ENCODE data around the gene SERPINA3.

The SERPINA3 gene

GRCh38 chr14:94613720-94614644, 1.8 kb downstream of the SERPINA3 start:
- no peak for DNase-seq (ENCODE audit: low spot score)

DNA sequence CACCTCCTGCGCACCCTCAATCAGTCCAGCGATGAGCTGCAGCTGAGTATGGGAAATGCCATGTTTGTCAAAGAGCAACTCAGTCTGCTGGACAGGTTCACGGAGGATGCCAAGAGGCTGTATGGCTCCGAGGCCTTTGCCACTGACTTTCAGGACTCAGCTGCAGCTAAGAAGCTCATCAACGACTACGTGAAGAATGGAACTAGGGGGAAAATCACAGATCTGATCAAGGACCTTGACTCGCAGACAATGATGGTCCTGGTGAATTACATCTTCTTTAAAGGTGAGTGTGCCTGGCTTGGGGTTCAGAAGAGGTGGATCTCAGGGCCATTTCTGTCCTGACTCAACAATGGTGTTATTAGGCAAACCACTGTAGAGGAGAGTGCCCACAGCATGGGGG, 2.6 kb downstream of the SERPINA3 start:
- no peak for DNase-seq (ENCODE audit: low spot score)

- no peak for DNase-seq (ENCODE audit: low spot score)
These were observed 3.1 kb downstream of the SERPINA3 start for GRCh38 chr14:94615254-94615653.

GRCh38 chr14:94615823-94616570, 3.8 kb downstream of the SERPINA3 start:
- DNase-seq (ENCODE audit: low spot score) = no peak

GRCh38 chr14:94617366-94617941, 5.3 kb downstream of the SERPINA3 start:
- no peak for DNase-seq (ENCODE audit: low spot score)

GRCh38 chr14:94617988-94618822, 6.0 kb downstream of the SERPINA3 start:
- no peak for DNase-seq (ENCODE audit: low spot score)

DNA sequence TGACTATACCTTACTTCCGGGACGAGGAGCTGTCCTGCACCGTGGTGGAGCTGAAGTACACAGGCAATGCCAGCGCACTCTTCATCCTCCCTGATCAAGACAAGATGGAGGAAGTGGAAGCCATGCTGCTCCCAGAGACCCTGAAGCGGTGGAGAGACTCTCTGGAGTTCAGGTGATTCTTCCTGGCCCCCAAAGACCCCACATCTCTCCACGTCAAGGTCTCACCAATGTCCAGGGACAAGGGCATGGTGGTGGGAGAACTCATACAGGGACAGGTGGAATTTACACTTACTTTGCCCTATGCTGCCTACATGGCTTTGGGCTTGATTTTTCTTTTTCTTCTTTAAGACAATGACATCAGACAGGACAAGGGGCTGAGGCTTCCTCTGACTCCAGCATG, 7.1 kb downstream of the SERPINA3 start:
- no peak for DNase-seq (ENCODE audit: low spot score)

- no peak for DNase-seq (ENCODE audit: low spot score)
These were observed 8.4 kb downstream of the SERPINA3 start for GRCh38 chr14:94620597-94620996.

- no peak for DNase-seq (ENCODE audit: low spot score)
These were observed 9.4 kb downstream of the SERPINA3 start for GRCh38 chr14:94621358-94622134.

- no peak for DNase-seq (ENCODE audit: low spot score)
These were observed 10.6 kb downstream of the SERPINA3 start for GRCh38 chr14:94622653-94623421.

DNA sequence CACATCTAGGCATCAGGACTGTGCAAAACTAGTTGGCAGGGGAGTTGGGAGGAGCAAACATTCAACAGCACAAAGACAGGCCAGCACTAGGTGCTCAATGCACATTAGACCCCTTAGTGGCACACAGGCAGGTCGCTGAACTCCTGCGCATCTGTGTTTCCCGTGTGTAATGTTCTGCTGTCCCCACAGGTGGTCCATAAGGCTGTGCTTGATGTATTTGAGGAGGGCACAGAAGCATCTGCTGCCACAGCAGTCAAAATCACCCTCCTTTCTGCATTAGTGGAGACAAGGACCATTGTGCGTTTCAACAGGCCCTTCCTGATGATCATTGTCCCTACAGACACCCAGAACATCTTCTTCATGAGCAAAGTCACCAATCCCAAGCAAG, 11.2 kb downstream of the SERPINA3 start:
- no peak for DNase-seq (ENCODE audit: low spot score)

DNA sequence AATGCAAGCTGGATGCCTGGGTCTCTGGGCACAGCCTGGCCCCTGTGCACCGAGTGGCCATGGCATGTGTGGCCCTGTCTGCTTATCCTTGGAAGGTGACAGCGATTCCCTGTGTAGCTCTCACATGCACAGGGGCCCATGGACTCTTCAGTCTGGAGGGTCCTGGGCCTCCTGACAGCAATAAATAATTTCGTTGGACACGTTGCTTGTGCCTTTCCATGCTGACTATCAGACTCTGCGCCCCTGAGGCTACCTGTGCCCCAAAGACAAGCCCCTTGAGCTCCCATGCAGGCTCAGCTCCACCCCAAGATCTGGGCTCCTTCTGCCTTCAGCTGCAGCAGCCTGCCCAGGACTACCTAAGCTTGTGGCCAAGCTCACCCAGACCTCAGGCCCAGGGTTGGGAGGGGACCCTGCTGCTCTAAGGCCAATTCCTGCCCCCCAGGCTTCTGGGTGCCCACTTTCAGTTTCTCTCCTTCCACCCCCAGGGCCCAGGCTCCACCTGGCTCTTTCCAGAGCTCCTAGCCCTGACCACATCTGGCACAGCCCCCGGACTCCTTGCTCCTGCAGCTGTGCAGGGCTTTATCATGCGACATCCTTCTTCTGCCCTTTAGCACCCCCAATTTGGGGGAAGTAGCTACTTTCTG, 11.8 kb downstream of the SERPINA3 start:
- no peak for DNase-seq (ENCODE audit: low spot score)

DNA sequence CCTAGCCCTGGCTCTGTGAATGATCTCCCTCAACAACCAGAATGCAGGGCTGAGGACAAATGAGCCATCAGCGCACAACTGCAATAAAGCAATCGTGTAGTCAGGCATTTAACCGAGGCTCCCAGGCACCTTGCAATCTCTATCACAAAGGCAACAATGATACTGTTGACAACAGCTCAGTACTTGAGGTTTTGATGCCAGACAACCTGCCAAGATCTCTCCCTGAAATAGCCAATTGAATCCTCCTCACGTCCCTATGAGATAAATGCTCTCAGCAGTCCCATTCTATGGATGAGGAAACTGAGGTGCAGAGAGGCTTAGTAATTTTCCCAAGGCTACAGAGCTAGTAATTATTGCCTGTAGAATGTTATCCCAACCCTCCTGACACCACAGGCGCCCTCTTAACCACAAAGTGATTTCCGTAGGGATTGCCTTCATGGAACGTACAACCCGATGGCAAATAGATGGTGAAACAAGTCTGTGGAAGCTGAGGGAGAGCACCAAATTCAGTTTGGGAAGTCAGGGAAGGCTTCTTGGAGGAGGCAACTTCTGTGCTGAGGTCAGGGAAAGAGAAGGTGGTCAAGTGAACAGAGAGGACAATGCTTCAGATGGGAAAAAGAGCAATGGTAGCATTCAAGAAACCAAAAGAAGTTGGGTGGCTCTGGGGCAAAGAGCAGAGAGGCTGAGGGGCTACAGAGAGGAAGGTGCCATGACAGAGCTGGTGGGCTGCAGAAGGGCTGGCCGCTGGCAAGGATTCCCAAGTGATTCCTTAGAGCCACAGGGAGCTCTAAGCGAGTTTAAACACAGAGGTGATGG, 12.6 kb downstream of the SERPINA3 start:
- no peak for DNase-seq (ENCODE audit: low spot score)

DNA sequence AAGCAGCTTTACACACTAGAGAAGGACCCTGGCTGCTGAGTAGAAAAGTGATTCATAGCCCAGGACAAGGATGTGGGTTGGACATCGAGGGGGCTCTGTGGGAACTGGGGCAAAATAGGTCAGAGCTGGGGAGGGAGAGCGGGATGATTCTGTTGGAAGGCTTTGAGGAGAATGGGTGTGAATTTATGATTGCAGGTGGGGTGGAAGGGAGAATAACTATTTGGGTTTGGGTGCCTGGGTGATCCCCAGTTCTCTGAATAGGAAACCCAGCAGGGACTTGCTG, 13.1 kb downstream of the SERPINA3 start:
- no peak for DNase-seq (ENCODE audit: low spot score)

- DNase-seq (ENCODE audit: low spot score) = no peak
These were observed 16.4 kb downstream of the SERPINA3 start for GRCh38 chr14:94628578-94628977.

- DNase-seq (ENCODE audit: low spot score) = no peak
These were observed 18.2 kb downstream of the SERPINA3 start for GRCh38 chr14:94630396-94630795.

DNA sequence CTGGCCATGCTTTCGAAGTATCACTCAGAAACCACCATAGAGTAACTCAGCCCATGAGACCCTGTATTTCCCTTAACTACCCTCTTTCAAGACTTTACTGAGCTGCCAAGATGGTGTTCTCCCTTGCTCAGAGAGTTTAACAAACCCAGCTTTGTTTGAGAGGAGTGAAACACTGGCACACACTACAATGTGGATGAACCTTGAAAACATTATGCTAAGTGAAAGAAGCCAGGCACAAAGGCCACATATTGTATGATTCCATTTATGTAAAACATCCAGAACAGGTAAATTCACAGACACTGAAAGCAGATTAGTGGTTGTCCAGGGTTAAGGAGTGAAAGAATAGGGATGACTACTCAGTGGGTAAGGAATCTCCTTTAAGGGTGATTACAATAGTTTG, 18.9 kb downstream of the SERPINA3 start:
- no peak for DNase-seq (ENCODE audit: low spot score)

GRCh38 chr14:94631536-94632304, 19.5 kb downstream of the SERPINA3 start:
- no peak for DNase-seq (ENCODE audit: low spot score)

- no peak for DNase-seq (ENCODE audit: low spot score)
These were observed 20.1 kb downstream of the SERPINA3 start for GRCh38 chr14:94632305-94632590.
